Trophoblast cell (in vitro differentiated cells and primary cell): ENCODE data around the gene COL13A1.

Experiments
- DNase-seq, 2 donors: peaks; one replicate each; pipeline ENCODE4 v3.0.0-alpha.2; 2016
- H2AFZ ChIP-seq: 2 replicates; pipeline ENCODE4 v1.6.1; 2013; ENCODE audit warnings: low read length, moderate library complexity, mild to moderate bottlenecking; ENCODE audit not compliant: insufficient read depth, poor library complexity
- H2AK5ac ChIP-seq: 2 replicates; pipeline ENCODE4 v1.6.1; 2013; ENCODE audit warnings: mild to moderate bottlenecking, low read length
- H2BK120ac ChIP-seq: 2 replicates; pipeline ENCODE4 v1.6.1; 2013; ENCODE audit warnings: low read length, mild to moderate bottlenecking, moderate library complexity; ENCODE audit not compliant: insufficient read depth, poor library complexity
- H2BK12ac ChIP-seq: 2 replicates; pipeline ENCODE4 v1.6.1; 2013; ENCODE audit warnings: mild to moderate bottlenecking, low read length, moderate library complexity
- H2BK5ac ChIP-seq: 2 replicates; pipeline ENCODE4 v1.6.1; 2013; ENCODE audit warnings: low read length, low read depth, moderate library complexity, mild to moderate bottlenecking; ENCODE audit not compliant: poor library complexity
- H3K14ac ChIP-seq: 2 replicates; pipeline ENCODE4 v1.6.1; 2013; ENCODE audit warnings: mild to moderate bottlenecking, low read length
- H3K18ac ChIP-seq: 2 replicates; pipeline ENCODE4 v1.6.1; 2013; ENCODE audit warnings: mild to moderate bottlenecking, low read length
- H3K23ac ChIP-seq: 2 replicates; pipeline ENCODE4 v1.6.1; 2013; ENCODE audit warnings: low read length
- H3K27ac ChIP-seq: 2 replicates; pipeline ENCODE4 v1.5.1; 2013; ENCODE audit warnings: low read depth, mild to moderate bottlenecking, inconsistent platforms, low read length, moderate library complexity
- H3K27me3 ChIP-seq: 2 replicates; pipeline ENCODE4 v1.6.1; 2013; ENCODE audit warnings: inconsistent platforms, mild to moderate bottlenecking, low read length, moderate library complexity; ENCODE audit not compliant: insufficient read depth
- H3K36me3 ChIP-seq, 2 experiments: 1 replicate in 1 of 2; 2 replicates in 1 of 2; pipeline ENCODE4 v1.6.1; 2013; ENCODE audit warnings: low read length in 2 of 2, mild to moderate bottlenecking in 2 of 2, moderate library complexity in 1 of 2; ENCODE audit not compliant: insufficient read depth in 2 of 2, control insufficient read depth in 1 of 2
- H3K4ac ChIP-seq: 2 replicates; pipeline ENCODE4 v1.6.1; 2013; ENCODE audit warnings: low read depth, mild to moderate bottlenecking, low read length, moderate library complexity
- H3K4me1 ChIP-seq, 2 experiments: 1 replicate in 1 of 2; 2 replicates in 1 of 2; pipeline ENCODE4 v1.6.1; 2013; ENCODE audit warnings: low read length in 2 of 2, mild to moderate bottlenecking in 2 of 2, moderate library complexity in 1 of 2; ENCODE audit not compliant: insufficient read depth in 2 of 2, control insufficient read depth in 1 of 2
- H3K4me2 ChIP-seq: 2 replicates; pipeline ENCODE4 v1.6.1; 2013; ENCODE audit warnings: inconsistent platforms, mild to moderate bottlenecking, low read length, moderate library complexity
- H3K4me3 ChIP-seq: 2 replicates; pipeline ENCODE4 v1.5.1; 2013; ENCODE audit warnings: mild to moderate bottlenecking, low read depth, low read length, inconsistent platforms
- H3K79me1 ChIP-seq: one replicate; pipeline ENCODE4 v1.6.1; 2013; ENCODE audit warnings: low read length
- H3K79me2 ChIP-seq: 2 replicates; pipeline ENCODE4 v1.6.1; 2013; ENCODE audit warnings: low read length, mild to moderate bottlenecking; ENCODE audit not compliant: control insufficient read depth, insufficient read depth, poor library complexity
- H3K9ac ChIP-seq: 2 replicates; pipeline ENCODE4 v1.6.1; 2013; ENCODE audit warnings: mild to moderate bottlenecking, low read length
- H3K9me3 ChIP-seq: 2 replicates; pipeline ENCODE4 v1.6.1; 2013; ENCODE audit warnings: low read depth, mild to moderate bottlenecking, control low read depth, inconsistent platforms, low read length; ENCODE audit not compliant: insufficient read depth
- H4K12ac ChIP-seq: 2 replicates; pipeline ENCODE4 v1.6.1; 2013; ENCODE audit warnings: low read depth, mild to moderate bottlenecking, low read length, moderate library complexity
- H4K8ac ChIP-seq: 2 replicates; pipeline ENCODE4 v1.6.1; 2013; ENCODE audit warnings: low read depth, mild to moderate bottlenecking, low read length, moderate library complexity
- H4K91ac ChIP-seq: one replicate; pipeline ENCODE4 v1.6.1; 2013; ENCODE audit warnings: low read depth, mild to moderate bottlenecking, low read length, moderate library complexity
- WGBS: extraction: QIAGEN DNeasy Blood & Tissue Kit; methylation state at CpG from one replicate; pipeline ENCODE4 v1.1.7; 2013; ENCODE audit warnings: missing lambda C conversion rate; ENCODE audit not compliant: insufficient read length, insufficient coverage; ENCODE audit errors: extremely low coverage; 5-methylcytosine and 5-hydroxymethylcytosine counted together

The COL13A1 gene

GRCh38 chr10:69846293-69846921, 44.7 kb downstream of the COL13A1 start:
- Histone ChIP-seq H4K91ac (no peak overlapping the region), H3K18ac (no peak overlapping the region), H3K4me3 (no peak overlapping the region), H3K27ac (no peak overlapping the region), H3K36me3 (no peaks in the 10 kb centered on the region), H3K4me2 (no peak overlapping the region), H2AFZ (no peak overlapping the region), H3K4ac (no peak overlapping the region), H2BK12ac (no peak overlapping the region), H2BK120ac (no peak overlapping the region), H3K9me3 (no peaks in the 10 kb centered on the region), H3K79me2 (no peaks in the 10 kb centered on the region), H3K4me1 (peaks cover 18% of the 10 kb centered on the region in 2 experiments), H3K27me3 (no peaks in the 10 kb centered on the region), H3K9ac (no peak overlapping the region), H4K8ac (no peak overlapping the region), H3K23ac (no peak overlapping the region), H3K79me1 (no peaks in the 10 kb centered on the region), H4K12ac (no peak overlapping the region), H3K14ac (no peak overlapping the region), H2AK5ac (no peak overlapping the region), H2BK5ac (no peak overlapping the region)
- WGBS: no CpG with 5 or more reads among the region's 14 CpGs
- no peak for DNase-seq

- WGBS: no CpG with 5 or more reads among the region's 5 CpGs
- DNase-seq: no peak
- H3K4me2 ChIP-seq: no peak overlapping the region
- H2AK5ac ChIP-seq: no peak overlapping the region
- no peaks in the 10 kb centered on the region for H3K79me1 ChIP-seq
- H3K4me3 ChIP-seq: no peak overlapping the region
- no peak overlapping the region for H4K12ac ChIP-seq
- H3K4me1 ChIP-seq: peaks cover 18 to 20% of the 10 kb centered on the region in 2 experiments
- H3K14ac ChIP-seq: no peak overlapping the region
- no peak overlapping the region for H4K8ac ChIP-seq
- H4K91ac ChIP-seq: no peak overlapping the region
- H3K79me2 ChIP-seq: no peaks in the 10 kb centered on the region
- no peak overlapping the region for H3K4ac ChIP-seq
- H3K27me3 ChIP-seq: no peaks in the 10 kb centered on the region
- H2BK120ac ChIP-seq: no peak overlapping the region
- H2AFZ ChIP-seq: no peak overlapping the region
- no peaks in the 10 kb centered on the region for H3K9me3 ChIP-seq
- H3K36me3 ChIP-seq: no peaks in the 10 kb centered on the region
- no peak overlapping the region for H3K23ac ChIP-seq
- H3K9ac ChIP-seq: no peak overlapping the region
- no peak overlapping the region for H2BK12ac ChIP-seq
- no peak overlapping the region for H3K27ac ChIP-seq
- H3K18ac ChIP-seq: no peak overlapping the region
- H2BK5ac ChIP-seq: no peak overlapping the region
These were observed 45.8 kb downstream of the COL13A1 start for GRCh38 chr10:69847458-69847857.

- no peaks in the 10 kb centered on the region for H3K79me1 ChIP-seq
- H2BK12ac ChIP-seq: no peak overlapping the region
- no peak overlapping the region for H4K8ac ChIP-seq
- no peak for DNase-seq
- H3K4me2 ChIP-seq: no peak overlapping the region
- no peaks in the 10 kb centered on the region for H3K9me3 ChIP-seq
- no peaks in the 10 kb centered on the region for H3K36me3 ChIP-seq
- H3K27ac ChIP-seq: no peak overlapping the region
- H3K4ac ChIP-seq: no peak overlapping the region
- H3K27me3 ChIP-seq: no peaks in the 10 kb centered on the region
- no peak overlapping the region for H2AK5ac ChIP-seq
- H2BK5ac ChIP-seq: no peak overlapping the region
- H3K9ac ChIP-seq: no peak overlapping the region
- H3K23ac ChIP-seq: no peak overlapping the region
- H2AFZ ChIP-seq: no peak overlapping the region
- no peak overlapping the region for H2BK120ac ChIP-seq
- no peak overlapping the region for H3K14ac ChIP-seq
- WGBS: no CpG with 5 or more reads among the region's 5 CpGs
- H3K4me3 ChIP-seq: no peak overlapping the region
- H4K12ac ChIP-seq: no peak overlapping the region
- H3K18ac ChIP-seq: no peak overlapping the region
- H3K79me2 ChIP-seq: no peaks in the 10 kb centered on the region
- peaks cover 18 to 23% of the 10 kb centered on the region in 2 experiments for H3K4me1 ChIP-seq
- no peak overlapping the region for H4K91ac ChIP-seq
These were observed 46.2 kb downstream of the COL13A1 start for GRCh38 chr10:69847883-69848282.

- no peak overlapping the region for H2AK5ac ChIP-seq
- no peaks in the 10 kb centered on the region for H3K79me1 ChIP-seq
- no peak overlapping the region for H3K4ac ChIP-seq
- no peak overlapping the region for H2BK120ac ChIP-seq
- no peak overlapping the region for H3K18ac ChIP-seq
- WGBS: no CpG with 5 or more reads among the region's 7 CpGs
- H4K12ac ChIP-seq: no peak overlapping the region
- H3K9ac ChIP-seq: no peak overlapping the region
- no peak overlapping the region for H2BK12ac ChIP-seq
- no peaks in the 10 kb centered on the region for H3K27me3 ChIP-seq
- H3K36me3 ChIP-seq: no peaks in the 10 kb centered on the region
- no peak overlapping the region for H3K27ac ChIP-seq
- no peak overlapping the region for H3K14ac ChIP-seq
- no peaks in the 10 kb centered on the region for H3K9me3 ChIP-seq
- H4K8ac ChIP-seq: no peak overlapping the region
- H3K23ac ChIP-seq: no peak overlapping the region
- no peak overlapping the region for H3K4me2 ChIP-seq
- H2BK5ac ChIP-seq: no peak overlapping the region
- no peak overlapping the region for H2AFZ ChIP-seq
- peaks cover 18 to 23% of the 10 kb centered on the region in 2 experiments for H3K4me1 ChIP-seq
- H3K79me2 ChIP-seq: no peaks in the 10 kb centered on the region
- no peak for DNase-seq
- H4K91ac ChIP-seq: no peak overlapping the region
- no peak overlapping the region for H3K4me3 ChIP-seq
These were observed 46.7 kb downstream of the COL13A1 start for GRCh38 chr10:69848454-69848853.
